HepG2 (cell line): ENCODE data around the gene YWHAE. TPM values are rescaled to one million over a fixed set of nuclear protein-coding genes. Genes with fewer than 3 reads are reported as not detected.

Experiments used
- ZBTB26 ChIP-seq: IDR thresholded peaks from 2 replicates; pipeline ENCODE4 v1.6.1; 2016; ENCODE audit warnings: missing compliant biosample characterization, missing genetic modification reagents, borderline replicate concordance
- ZIK1 ChIP-seq: sonication (generic); formaldehyde crosslinking; IDR thresholded peaks from 2 replicates; pipeline ENCODE4 v1.5.0; 2020; ENCODE audit warnings: mild to moderate bottlenecking, low read depth, missing genetic modification reagents, borderline replicate concordance
- ZKSCAN1 ChIP-seq: fragments of 150-350 bp; IDR thresholded peaks from 2 replicates; pipeline ENCODE4 v1.6.1; 2014; ENCODE audit warnings: low read length
- polyA plus RNA-seq, 8 experiments: library from polyadenylated mRNA; depleted of rRNA in 3 of 8; stranded (reverse) in 7 of 8; unstranded in 1 of 8; fragments of >200 nt; fragmentation: Illumina TruSeq in 4 of 8; extraction: Trizol in 4 of 8; gene quantifications; 2 replicates each; pipeline versions ENCODE4 v1.2.1 to v1.2.3, GENCODE V29; 2011 to 2016; ENCODE audit warnings: low read depth in 4 of 8, missing spikeins in 1 of 8, mixed read lengths in 1 of 8; ENCODE audit not compliant: insufficient read depth in 1 of 8
- total RNA-seq, 5 experiments: library from RNA; depleted of rRNA; stranded (reverse); fragments of >200 nt; fragmentation: Illumina TruSeq; extraction: Trizol; gene quantifications; 2 replicates each; pipeline ENCODE4 v1.2.3, GENCODE V29; 2016; ENCODE audit warnings: low read depth in 1 of 5
- TF ChIP-seq, protein P1 (sequence below), 2 experiments: sonication (generic) in 1 of 2; formaldehyde crosslinking in 1 of 2; IDR thresholded peaks; 2 replicates each; pipeline versions ENCODE4 v1.5.1 to v1.6.1; 2011 to 2020; ENCODE audit warnings: borderline replicate concordance in 1 of 2, low read depth in 1 of 2, low read length in 1 of 2, mild to moderate bottlenecking in 1 of 2, missing genetic modification reagents in 1 of 2, moderate library complexity in 1 of 2
- TF ChIP-seq, protein P2 (sequence below): sonication (generic); formaldehyde crosslinking; IDR thresholded peaks from 2 replicates; pipeline ENCODE4 v1.9.0; 2021; ENCODE audit warnings: missing genetic modification reagents, borderline replicate concordance
- TF ChIP-seq, protein P3 (sequence below), 2 experiments: sonication (generic) in 1 of 2; formaldehyde crosslinking in 1 of 2; IDR thresholded peaks; 2 replicates each; pipeline versions ENCODE4 v1.4.0 to v1.6.1; 2016 to 2020; ENCODE audit warnings: borderline replicate concordance in 1 of 2, low read depth in 1 of 2, mild to moderate bottlenecking in 1 of 2, missing genetic modification reagents in 1 of 2

Gene YWHAE
- total and polyA plus RNA-seq, 2 of the 13 experiments (the other 11 are each of a cell fraction or from before 2014, with no cell fraction given): 256 to 335 TPM

DNA sequence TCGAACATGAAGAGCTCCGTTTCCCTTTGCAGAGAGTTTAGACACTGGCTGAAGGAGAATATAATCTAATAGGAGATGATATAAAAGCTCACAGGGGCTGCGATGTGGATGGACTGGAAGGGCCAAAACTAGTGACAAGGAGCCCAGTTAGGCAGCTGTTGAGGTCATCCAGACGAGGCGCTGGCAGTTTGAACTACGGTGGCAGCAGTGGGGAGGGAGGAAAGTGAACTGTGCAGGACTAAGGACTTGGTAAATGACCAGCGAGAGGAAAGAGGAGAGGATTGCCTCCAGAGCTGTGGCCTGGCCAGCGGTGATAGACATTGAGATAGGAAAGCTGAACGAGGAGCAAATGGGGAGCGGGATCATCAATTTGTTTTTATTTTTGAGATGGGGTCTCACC lies 14.6 kb upstream of the YWHAE start (continued):
- TF ChIP-seq, protein P1, sequence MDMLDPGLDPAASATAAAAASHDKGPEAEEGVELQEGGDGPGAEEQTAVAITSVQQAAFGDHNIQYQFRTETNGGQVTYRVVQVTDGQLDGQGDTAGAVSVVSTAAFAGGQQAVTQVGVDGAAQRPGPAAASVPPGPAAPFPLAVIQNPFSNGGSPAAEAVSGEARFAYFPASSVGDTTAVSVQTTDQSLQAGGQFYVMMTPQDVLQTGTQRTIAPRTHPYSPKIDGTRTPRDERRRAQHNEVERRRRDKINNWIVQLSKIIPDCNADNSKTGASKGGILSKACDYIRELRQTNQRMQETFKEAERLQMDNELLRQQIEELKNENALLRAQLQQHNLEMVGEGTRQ (IDR thresholded peaks at IDR 0.05; ENCODE audit: low read depth, low read length): no peak
- TF ChIP-seq, protein P1 (CRISPR knock-in tag; IDR thresholded peaks at IDR 0.05; ENCODE audit: borderline replicate concordance): no peak
- TF ChIP-seq, protein P2, sequence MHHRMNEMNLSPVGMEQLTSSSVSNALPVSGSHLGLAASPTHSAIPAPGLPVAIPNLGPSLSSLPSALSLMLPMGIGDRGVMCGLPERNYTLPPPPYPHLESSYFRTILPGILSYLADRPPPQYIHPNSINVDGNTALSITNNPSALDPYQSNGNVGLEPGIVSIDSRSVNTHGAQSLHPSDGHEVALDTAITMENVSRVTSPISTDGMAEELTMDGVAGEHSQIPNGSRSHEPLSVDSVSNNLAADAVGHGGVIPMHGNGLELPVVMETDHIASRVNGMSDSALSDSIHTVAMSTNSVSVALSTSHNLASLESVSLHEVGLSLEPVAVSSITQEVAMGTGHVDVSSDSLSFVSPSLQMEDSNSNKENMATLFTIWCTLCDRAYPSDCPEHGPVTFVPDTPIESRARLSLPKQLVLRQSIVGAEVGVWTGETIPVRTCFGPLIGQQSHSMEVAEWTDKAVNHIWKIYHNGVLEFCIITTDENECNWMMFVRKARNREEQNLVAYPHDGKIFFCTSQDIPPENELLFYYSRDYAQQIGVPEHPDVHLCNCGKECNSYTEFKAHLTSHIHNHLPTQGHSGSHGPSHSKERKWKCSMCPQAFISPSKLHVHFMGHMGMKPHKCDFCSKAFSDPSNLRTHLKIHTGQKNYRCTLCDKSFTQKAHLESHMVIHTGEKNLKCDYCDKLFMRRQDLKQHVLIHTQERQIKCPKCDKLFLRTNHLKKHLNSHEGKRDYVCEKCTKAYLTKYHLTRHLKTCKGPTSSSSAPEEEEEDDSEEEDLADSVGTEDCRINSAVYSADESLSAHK: no peak
- no peak for TF ChIP-seq ZIK1 (CRISPR knock-in tag)
- no peak for TF ChIP-seq ZKSCAN1
- no peak for TF ChIP-seq ZBTB26 (CRISPR knock-in tag)
- TF ChIP-seq, protein P3, sequence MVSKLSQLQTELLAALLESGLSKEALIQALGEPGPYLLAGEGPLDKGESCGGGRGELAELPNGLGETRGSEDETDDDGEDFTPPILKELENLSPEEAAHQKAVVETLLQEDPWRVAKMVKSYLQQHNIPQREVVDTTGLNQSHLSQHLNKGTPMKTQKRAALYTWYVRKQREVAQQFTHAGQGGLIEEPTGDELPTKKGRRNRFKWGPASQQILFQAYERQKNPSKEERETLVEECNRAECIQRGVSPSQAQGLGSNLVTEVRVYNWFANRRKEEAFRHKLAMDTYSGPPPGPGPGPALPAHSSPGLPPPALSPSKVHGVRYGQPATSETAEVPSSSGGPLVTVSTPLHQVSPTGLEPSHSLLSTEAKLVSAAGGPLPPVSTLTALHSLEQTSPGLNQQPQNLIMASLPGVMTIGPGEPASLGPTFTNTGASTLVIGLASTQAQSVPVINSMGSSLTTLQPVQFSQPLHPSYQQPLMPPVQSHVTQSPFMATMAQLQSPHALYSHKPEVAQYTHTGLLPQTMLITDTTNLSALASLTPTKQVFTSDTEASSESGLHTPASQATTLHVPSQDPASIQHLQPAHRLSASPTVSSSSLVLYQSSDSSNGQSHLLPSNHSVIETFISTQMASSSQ (IDR thresholded peaks at IDR 0.05; ENCODE audit: low read depth): no peak
- TF ChIP-seq, protein P3 (CRISPR knock-in tag; IDR thresholded peaks at IDR 0.05; ENCODE audit: borderline replicate concordance): no peak
